ENCODE results near the gene CHRDL2. TPM values are rescaled to one million over a fixed set of nuclear protein-coding genes. Genes with fewer than 3 reads are reported as not detected.

Gene CHRDL2, protein sequence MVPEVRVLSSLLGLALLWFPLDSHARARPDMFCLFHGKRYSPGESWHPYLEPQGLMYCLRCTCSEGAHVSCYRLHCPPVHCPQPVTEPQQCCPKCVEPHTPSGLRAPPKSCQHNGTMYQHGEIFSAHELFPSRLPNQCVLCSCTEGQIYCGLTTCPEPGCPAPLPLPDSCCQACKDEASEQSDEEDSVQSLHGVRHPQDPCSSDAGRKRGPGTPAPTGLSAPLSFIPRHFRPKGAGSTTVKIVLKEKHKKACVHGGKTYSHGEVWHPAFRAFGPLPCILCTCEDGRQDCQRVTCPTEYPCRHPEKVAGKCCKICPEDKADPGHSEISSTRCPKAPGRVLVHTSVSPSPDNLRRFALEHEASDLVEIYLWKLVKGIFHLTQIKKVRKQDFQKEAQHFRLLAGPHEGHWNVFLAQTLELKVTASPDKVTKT
- not detected in 2 replicates for total RNA-seq

DNA sequence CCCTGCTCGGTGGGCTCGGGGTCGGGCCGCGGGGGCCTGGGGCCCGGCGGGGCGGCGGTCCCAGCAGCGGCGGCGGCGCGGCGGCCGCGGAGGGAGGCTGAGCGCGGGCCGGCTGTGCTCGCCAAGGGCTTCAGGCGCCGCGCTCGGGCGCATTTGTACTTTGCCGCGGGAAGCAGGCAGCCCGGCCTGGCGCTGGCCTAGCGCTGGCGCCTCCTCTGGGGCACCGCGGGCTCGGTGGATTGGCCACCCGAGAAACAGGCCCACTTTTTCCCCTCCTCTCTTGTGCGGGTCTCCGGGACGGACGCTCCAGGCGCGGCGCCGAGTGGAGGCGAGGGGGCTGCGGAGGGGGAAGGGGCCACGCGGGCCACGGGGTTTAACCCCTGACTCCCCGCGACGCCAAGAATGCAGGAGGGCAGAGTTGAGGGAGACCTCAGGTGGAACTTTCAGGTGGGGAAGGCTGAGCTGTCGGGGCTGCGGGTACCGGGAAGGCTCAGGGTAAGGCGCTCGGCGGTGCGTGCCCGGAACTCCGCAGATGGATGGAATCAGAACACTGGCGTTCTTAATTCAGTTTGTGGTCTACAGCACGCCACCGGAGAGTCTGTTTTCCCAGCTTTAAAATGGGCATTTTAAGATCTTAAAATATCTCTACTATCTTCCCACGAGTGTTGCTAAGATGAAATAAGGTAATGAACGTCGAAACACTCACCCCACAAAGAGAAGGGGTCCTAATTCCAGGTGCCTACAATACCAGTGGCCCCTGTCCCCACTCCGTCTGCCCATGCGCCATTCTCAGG lies at the start of gene CHRDL2:
CHRDL2 (minus strand) TSS at position 126 of the 794 bp plus-strand sequence. CDS start 538 bp downstream, outside the sequence.

DNA sequence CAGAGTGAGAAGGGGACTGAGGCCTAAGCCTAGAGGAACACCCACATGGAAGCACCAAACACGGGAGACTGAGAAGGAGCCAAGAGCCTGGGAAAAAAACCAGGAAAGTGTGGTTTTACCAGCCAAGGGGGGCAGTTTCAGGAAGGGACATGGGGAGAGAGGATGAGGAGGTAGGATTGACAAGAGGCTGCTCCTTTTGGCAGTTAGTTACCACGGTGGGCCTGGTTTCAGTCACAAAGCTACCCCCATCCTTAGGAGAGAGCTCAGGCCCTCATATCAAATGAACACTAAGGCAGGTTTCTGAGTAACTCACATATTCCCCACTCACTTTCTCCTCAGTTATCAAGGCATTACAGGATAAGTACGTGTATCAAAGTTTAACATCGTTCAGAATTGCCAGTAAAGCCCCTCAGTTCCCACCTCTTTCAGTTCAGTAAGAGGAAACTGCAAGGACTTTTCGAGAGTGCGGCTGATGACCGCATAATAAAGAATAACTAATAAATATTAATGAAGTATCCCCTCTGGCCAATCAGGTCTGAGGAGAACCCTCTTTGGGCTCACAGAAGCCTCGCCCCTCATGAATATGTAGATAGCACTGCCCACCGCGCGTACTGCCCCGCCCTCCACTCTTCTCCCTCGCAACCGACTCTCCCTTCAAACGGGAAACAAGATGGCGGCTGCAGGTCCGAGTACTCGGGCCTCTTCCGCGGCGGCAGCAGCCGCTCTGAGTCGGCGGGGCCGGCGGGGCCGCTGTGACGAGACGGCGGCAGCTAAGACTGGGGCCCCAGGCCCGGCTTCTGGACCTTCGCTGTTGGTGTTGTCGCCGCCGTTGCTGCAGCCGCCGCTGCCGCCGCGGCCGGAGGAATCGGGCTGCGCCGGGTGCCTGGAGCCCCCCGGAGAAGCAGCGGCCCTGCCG lies 17.2 kb upstream of the CHRDL2 start, which contains the start of gene RNF169:
RNF169 (plus strand) TSS at position 639 of the 916 bp plus-strand sequence; CDS start at position 671, 32 bp downstream.

Other genes starting within 250 kb of the CHRDL2 start
- gene LIPT2, start 237.7 kb downstream of the CHRDL2 start, total RNA-seq = 1.5 and 2.2 TPM in 2 replicates
- gene POLD3, start 138.8 kb downstream of the CHRDL2 start, total RNA-seq = 8.5 and 11.0 TPM in 2 replicates
- 23.5 and 27.6 TPM in 2 replicates for gene RNF169, start 17.4 kb upstream of the CHRDL2 start, total RNA-seq
- gene XRRA1, start 217.7 kb upstream of the CHRDL2 start, total RNA-seq = 6.8 and 16.1 TPM in 2 replicates
- gene SPCS2, start 217.8 kb upstream of the CHRDL2 start, total RNA-seq = 32.2 and 39.0 TPM in 2 replicates

Data from endothelial cell of coronary artery (primary cell).